SK-N-SH (cell line): ENCODE measurements around the gene ME3. TPM values are rescaled to one million over a fixed set of nuclear protein-coding genes. Genes with fewer than 3 reads are reported as not detected.
A peak's percentile ranks its signal among the peaks of the same experiment; 100 is the strongest.

Experiments
- CTCF ChIA-PET: fragments of 300-600, 350-600 bp; formaldehyde crosslinking; extraction: SDS; loops from one replicate; lab custom pipeline; 2021; lab: Yijun Ruan, JAX
- POLR2A ChIA-PET: fragments of 350-600 bp; sonication (Branson Sonifier 250); formaldehyde crosslinking; extraction: SDS; loops from one replicate; lab custom pipeline; 2020; ENCODE audit warnings: antibody characterized with exemption, inconsistent platforms; lab: Yijun Ruan, JAX
- DNase-seq: peaks from one replicate; pipeline ENCODE4 v3.0.0; 2012
- H2AFZ ChIP-seq: fragments of 200-600 bp; sonication (generic); 2 replicates; pipeline ENCODE4 v1.8.1; 2016; ENCODE audit warnings: antibody characterized with exemption, mild to moderate bottlenecking, low read depth
- H3F3A ChIP-seq: fragments of 200-600 bp; sonication (generic); replicated peaks from 2 replicates; pipeline ENCODE3; 2016; ENCODE audit warnings: antibody characterized with exemption, mild to moderate bottlenecking; ENCODE audit not compliant: insufficient read depth
- H3K27ac ChIP-seq, 2 experiments: fragments of 200-500 bp in 1 of 2; fragments of 200-600 bp in 1 of 2; sonication (Bioruptor generic) in 1 of 2; sonication (generic), shearing (Covaris generic) in 1 of 2; 2 replicates each; pipeline versions ENCODE4 v1.5.1 to v1.6.1; 2014 to 2016; ENCODE audit warnings: low read depth in 2 of 2, inconsistent platforms in 1 of 2, low read length in 1 of 2, mild to moderate bottlenecking in 1 of 2, mixed read lengths in 1 of 2
- H3K27me3 ChIP-seq: fragments of 200-600 bp; sonication (generic), shearing (Covaris generic); 2 replicates; pipeline ENCODE4 v1.6.1; 2016; ENCODE audit warnings: mixed run types; ENCODE audit not compliant: insufficient read depth
- H3K36me3 ChIP-seq, 2 experiments: fragments of 200-500 bp in 1 of 2; fragments of 200-600 bp in 1 of 2; sonication (Bioruptor generic) in 1 of 2; sonication (generic) in 1 of 2; replicated peaks in 1 of 2; 2 replicates each; pipeline versions ENCODE3 to v1.5.1; 2014 to 2016; ENCODE audit warnings: low read length in 1 of 2, mild to moderate bottlenecking in 1 of 2; ENCODE audit not compliant: insufficient read depth in 2 of 2, control insufficient read depth in 1 of 2
- H3K4me1 ChIP-seq, 2 experiments: fragments of 200-500 bp in 1 of 2; fragments of 200-600 bp in 1 of 2; sonication (Bioruptor generic) in 1 of 2; sonication (generic), shearing (Covaris generic) in 1 of 2; 2 replicates each; pipeline versions ENCODE4 v1.5.1 to v1.6.1; 2014 to 2016; ENCODE audit warnings: low read depth in 1 of 2, low read length in 1 of 2, mixed run types in 1 of 2; ENCODE audit not compliant: insufficient read depth in 2 of 2, control insufficient read depth in 1 of 2
- H3K4me2 ChIP-seq: fragments of 200-600 bp; sonication (generic), shearing (Covaris generic); 2 replicates; pipeline ENCODE4 v1.6.1; 2017; ENCODE audit warnings: mixed run types
- H3K4me3 ChIP-seq, 2 experiments: fragments of 200-500 bp in 1 of 2; fragments of 200-600 bp in 1 of 2; sonication (Bioruptor generic) in 1 of 2; sonication (generic), shearing (Covaris generic) in 1 of 2; 2 replicates each; pipeline versions ENCODE4 v1.5.1 to v1.8.1; 2014 to 2016; ENCODE audit warnings: low read depth in 2 of 2, inconsistent platforms in 1 of 2, low read length in 1 of 2, mild to moderate bottlenecking in 1 of 2, mixed read lengths in 1 of 2, moderate library complexity in 1 of 2
- H3K79me2 ChIP-seq: fragments of 200-600 bp; sonication (generic); 2 replicates; pipeline ENCODE4 v1.8.1; 2017; ENCODE audit warnings: mild to moderate bottlenecking; ENCODE audit not compliant: insufficient read depth
- H3K9ac ChIP-seq: fragments of 200-600 bp; sonication (generic); 2 replicates; pipeline ENCODE4 v1.6.1; 2017; ENCODE audit warnings: mixed run types
- H3K9me2 ChIP-seq: fragments of 200-600 bp; sonication (generic); 2 replicates; pipeline ENCODE4 v1.6.1; 2017; ENCODE audit warnings: mixed run types
- H3K9me3 ChIP-seq: fragments of 200-600 bp; sonication (generic); 2 replicates; pipeline ENCODE4 v1.6.1; 2017; ENCODE audit warnings: mixed run types, mild to moderate bottlenecking, moderate library complexity
- H4K20me1 ChIP-seq: fragments of 200-600 bp; sonication (generic); 2 replicates; pipeline ENCODE4 v1.6.1; 2017; ENCODE audit warnings: mild to moderate bottlenecking, mixed run types; ENCODE audit not compliant: insufficient read depth
- FOSL2 ChIP-seq: IDR thresholded peaks from 2 replicates; pipeline ENCODE4 v1.4.0; 2012; ENCODE audit warnings: low read depth, mild to moderate bottlenecking, moderate library complexity, borderline replicate concordance
- NRF1 ChIP-seq: IDR thresholded peaks from 2 replicates; pipeline ENCODE4 v1.6.1; 2012; ENCODE audit warnings: low read depth, mild to moderate bottlenecking, low read length
- RAD21 ChIP-seq: IDR thresholded peaks from 2 replicates; pipeline ENCODE4 v1.6.1; 2012; ENCODE audit warnings: mild to moderate bottlenecking, low read length
- RFX5 ChIP-seq: IDR thresholded peaks from 2 replicates; pipeline ENCODE4 v1.6.1; 2012; ENCODE audit warnings: mild to moderate bottlenecking, improper control_type of control experiment, low read length
- SMC3 ChIP-seq: IDR thresholded peaks from 2 replicates; pipeline ENCODE4 v1.6.1; 2012; ENCODE audit warnings: low read depth, low read length, improper control_type of control experiment
- TAF1 ChIP-seq: IDR thresholded peaks from 2 replicates; pipeline ENCODE4 v1.6.1; 2012; ENCODE audit warnings: low read depth, mild to moderate bottlenecking, low read length, moderate library complexity, borderline replicate concordance
- WGBS: methylation state at CpG from one replicate; pipeline ENCODE4 v1.1.6; 2017; ENCODE audit warnings: low lambda C conversion rate; 5-methylcytosine and 5-hydroxymethylcytosine counted together
- polyA plus RNA-seq, 3 experiments: library from polyadenylated mRNA; depleted of rRNA; stranded (reverse); fragments of >200 nt; gene quantifications; 2 replicates each; pipeline ENCODE4 v1.2.3, GENCODE V29; 2012
- TF ChIP-seq, protein P1 (sequence below): fragments of 200-600 bp; sonication (generic); IDR thresholded peaks from 2 replicates; pipeline ENCODE4 v1.6.1; 2017; ENCODE audit warnings: antibody characterized with exemption, mild to moderate bottlenecking, moderate library complexity
- TF ChIP-seq, protein P2 (sequence below): fragments of 150-350 bp; IDR thresholded peaks from 2 replicates; pipeline ENCODE4 v1.6.1; 2016; ENCODE audit warnings: mild to moderate bottlenecking, low read depth, low read length

The ME3 gene
- polyA plus RNA-seq, 1 of the 3 experiments (the other 2 are of a cell fraction) = 22.0 TPM

DNA sequence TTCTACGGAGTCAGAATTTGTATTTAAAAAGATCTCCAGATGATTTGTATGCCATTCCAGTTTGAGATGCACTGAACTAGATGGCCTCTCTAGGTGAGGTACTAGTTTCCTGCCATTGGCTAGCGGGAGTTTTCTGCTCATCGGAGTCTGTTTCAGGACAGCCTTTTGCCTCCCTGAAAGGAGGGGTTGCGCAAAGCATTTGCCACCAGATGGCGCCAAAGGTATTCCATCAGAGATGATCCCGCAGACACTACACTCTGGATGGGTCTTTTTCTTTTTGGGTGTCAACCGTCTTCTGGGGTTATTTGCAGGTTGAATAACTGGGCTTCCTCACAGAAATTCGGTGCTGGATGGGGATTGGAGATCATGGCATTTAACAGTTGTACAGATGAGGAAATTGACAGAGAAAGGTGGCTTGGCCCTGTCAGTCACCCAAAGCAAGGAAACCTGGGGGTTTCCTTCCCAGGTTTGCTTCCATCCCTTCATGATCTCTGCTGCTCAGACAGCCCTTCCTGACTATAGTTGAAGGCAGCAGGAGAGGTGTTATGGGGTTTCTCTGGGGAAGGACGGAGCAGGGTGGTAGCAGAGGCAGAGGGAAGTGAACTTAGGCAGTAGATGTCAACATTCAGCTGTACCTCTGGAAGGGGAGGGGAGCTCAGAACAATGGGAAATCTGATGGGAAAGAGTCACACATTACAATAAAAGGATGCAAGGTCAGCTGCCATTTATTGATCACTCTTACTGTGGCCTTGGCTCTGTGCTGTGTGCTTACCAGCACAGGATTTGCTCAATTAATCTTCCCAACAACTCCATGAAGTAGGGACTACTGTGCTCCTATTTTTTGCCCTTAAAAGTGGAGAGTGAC, 216.1 kb downstream of the ME3 start:
- 28% methylated on average over 9 of the region's 9 CpGs for WGBS
- TF ChIP-seq, protein P1, sequence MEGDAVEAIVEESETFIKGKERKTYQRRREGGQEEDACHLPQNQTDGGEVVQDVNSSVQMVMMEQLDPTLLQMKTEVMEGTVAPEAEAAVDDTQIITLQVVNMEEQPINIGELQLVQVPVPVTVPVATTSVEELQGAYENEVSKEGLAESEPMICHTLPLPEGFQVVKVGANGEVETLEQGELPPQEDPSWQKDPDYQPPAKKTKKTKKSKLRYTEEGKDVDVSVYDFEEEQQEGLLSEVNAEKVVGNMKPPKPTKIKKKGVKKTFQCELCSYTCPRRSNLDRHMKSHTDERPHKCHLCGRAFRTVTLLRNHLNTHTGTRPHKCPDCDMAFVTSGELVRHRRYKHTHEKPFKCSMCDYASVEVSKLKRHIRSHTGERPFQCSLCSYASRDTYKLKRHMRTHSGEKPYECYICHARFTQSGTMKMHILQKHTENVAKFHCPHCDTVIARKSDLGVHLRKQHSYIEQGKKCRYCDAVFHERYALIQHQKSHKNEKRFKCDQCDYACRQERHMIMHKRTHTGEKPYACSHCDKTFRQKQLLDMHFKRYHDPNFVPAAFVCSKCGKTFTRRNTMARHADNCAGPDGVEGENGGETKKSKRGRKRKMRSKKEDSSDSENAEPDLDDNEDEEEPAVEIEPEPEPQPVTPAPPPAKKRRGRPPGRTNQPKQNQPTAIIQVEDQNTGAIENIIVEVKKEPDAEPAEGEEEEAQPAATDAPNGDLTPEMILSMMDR = peak; percentile 94
- TF ChIP-seq, protein P2, sequence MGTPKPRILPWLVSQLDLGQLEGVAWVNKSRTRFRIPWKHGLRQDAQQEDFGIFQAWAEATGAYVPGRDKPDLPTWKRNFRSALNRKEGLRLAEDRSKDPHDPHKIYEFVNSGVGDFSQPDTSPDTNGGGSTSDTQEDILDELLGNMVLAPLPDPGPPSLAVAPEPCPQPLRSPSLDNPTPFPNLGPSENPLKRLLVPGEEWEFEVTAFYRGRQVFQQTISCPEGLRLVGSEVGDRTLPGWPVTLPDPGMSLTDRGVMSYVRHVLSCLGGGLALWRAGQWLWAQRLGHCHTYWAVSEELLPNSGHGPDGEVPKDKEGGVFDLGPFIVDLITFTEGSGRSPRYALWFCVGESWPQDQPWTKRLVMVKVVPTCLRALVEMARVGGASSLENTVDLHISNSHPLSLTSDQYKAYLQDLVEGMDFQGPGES = no peak
- TF ChIP-seq FOSL2 (no peak), SMC3 (peak; percentile 97), NRF1 (0 out of 2 replicates have a peak, but pooled peaks have one; percentile 22), RFX5 (0 out of 2 replicates have a peak, but pooled peaks have one; percentile 30), RAD21 (peak; percentile 94), TAF1 (0 out of 2 replicates have a peak, but pooled peaks have one; percentile 27)
- ChIA-PET CTCF (interaction anchor here (0.6 to 9.1 kb wide), 28 partner anchors 9 to 1005 kb away, joined by 3 to 42 read pairs (median 4); partner anchors contain the start of gene CCDC83), POLR2A (interaction anchor here (0.7 kb wide), 1 partner anchor 115 kb away, joined by 3 read pairs; no protein-coding TSS in a partner anchor)
- Histone ChIP-seq H3K9me3 (no peaks in the 10 kb centered on the region), H3K27me3 (no peaks in the 10 kb centered on the region), H3K4me2 (no peak overlapping the region), H3K4me1 (peaks cover 2 to 21% of the 10 kb centered on the region in 2 experiments; a peak in 3 of 4 replicates), H3F3A (peaks cover 7% of the 10 kb centered on the region), H3K79me2 (no peaks in the 10 kb centered on the region), H2AFZ (0 out of 2 replicates have a peak overlapping the region, but pooled peaks have one; percentile 34), H4K20me1 (no peaks in the 10 kb centered on the region), H3K27ac (no peak overlapping the region), H3K4me3 (no peak overlapping the region; a peak in 1 of 4 replicates), H3K9ac (no peak overlapping the region), H3K9me2 (no peaks in the 10 kb centered on the region), H3K36me3 (no peaks in the 10 kb centered on the region)
- DNase-seq = peak; percentile 75

- no peak overlapping the region for H3K4me2 ChIP-seq
- CTCF ChIA-PET = interaction anchor here (0.6 to 9.1 kb wide), 6 partner anchors 12 to 834 kb away, joined by 3 to 42 read pairs (median 3); no protein-coding TSS in a partner anchor
- 88% methylated on average over 2 of the region's 2 CpGs for WGBS
- H3F3A ChIP-seq = no peaks in the 10 kb centered on the region
- H3K4me1 ChIP-seq = no peaks in the 10 kb centered on the region
- no peaks in the 10 kb centered on the region for H3K9me3 ChIP-seq
- POLR2A ChIA-PET = no interaction called here
- H4K20me1 ChIP-seq = no peaks in the 10 kb centered on the region
- TF ChIP-seq RFX5 = no peak
- TF ChIP-seq, protein P1 = peak; percentile 30; the same call in 1 of the 2 replicates
- no peak overlapping the region for H3K27ac ChIP-seq
- H3K79me2 ChIP-seq = no peaks in the 10 kb centered on the region
- H3K9me2 ChIP-seq = no peaks in the 10 kb centered on the region
- no peak overlapping the region for H3K4me3 ChIP-seq
- DNase-seq = no peak
- H3K27me3 ChIP-seq = no peaks in the 10 kb centered on the region
- H3K36me3 ChIP-seq = no peaks in the 10 kb centered on the region
- no peak overlapping the region for H2AFZ ChIP-seq
- no peak overlapping the region for H3K9ac ChIP-seq
These were observed 219.0 kb downstream of the ME3 start for GRCh38 chr11:86453290-86454030.
